ENCODE data around the gene TUBB4A.

DNA sequence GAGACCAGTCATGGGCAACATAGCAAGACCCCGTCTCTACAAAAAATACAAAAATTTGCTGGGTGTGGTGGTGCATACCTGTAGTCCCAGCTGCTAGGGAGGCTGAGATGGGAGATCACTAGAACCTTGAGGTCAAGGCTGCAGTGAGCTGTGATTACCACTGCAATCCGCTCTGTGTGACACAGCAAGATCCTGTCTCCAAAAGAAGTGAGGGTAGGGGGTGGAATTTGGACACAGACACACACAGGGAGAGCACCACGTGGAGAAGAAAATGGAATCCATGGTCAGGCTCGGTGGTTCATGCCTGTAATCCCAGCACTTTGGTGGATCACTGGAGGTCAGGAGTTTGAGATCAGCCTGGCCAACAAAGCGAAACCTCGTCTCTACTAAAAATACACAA is 37.4 kb upstream of the TUBB4A start:
- TF ChIP-seq, protein P1, sequence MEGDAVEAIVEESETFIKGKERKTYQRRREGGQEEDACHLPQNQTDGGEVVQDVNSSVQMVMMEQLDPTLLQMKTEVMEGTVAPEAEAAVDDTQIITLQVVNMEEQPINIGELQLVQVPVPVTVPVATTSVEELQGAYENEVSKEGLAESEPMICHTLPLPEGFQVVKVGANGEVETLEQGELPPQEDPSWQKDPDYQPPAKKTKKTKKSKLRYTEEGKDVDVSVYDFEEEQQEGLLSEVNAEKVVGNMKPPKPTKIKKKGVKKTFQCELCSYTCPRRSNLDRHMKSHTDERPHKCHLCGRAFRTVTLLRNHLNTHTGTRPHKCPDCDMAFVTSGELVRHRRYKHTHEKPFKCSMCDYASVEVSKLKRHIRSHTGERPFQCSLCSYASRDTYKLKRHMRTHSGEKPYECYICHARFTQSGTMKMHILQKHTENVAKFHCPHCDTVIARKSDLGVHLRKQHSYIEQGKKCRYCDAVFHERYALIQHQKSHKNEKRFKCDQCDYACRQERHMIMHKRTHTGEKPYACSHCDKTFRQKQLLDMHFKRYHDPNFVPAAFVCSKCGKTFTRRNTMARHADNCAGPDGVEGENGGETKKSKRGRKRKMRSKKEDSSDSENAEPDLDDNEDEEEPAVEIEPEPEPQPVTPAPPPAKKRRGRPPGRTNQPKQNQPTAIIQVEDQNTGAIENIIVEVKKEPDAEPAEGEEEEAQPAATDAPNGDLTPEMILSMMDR (conservative IDR thresholded peaks at IDR 0.05): no peak
- TF ChIP-seq EZH2 (IDR thresholded peaks at IDR 0.05; ENCODE audit: low read depth): no peak
